Adipocyte (in vitro differentiated cells): ENCODE measurements around the gene LIMCH1.

Experiments used
- DNase-seq: peaks from one replicate; pipeline ENCODE4 v3.0.0-alpha.2; 2015; ENCODE audit warnings: low read depth
- H3K27me3 ChIP-seq: replicated peaks from 2 replicates; pipeline ENCODE4 v1.7.0; 2013; ENCODE audit warnings: mild to moderate bottlenecking, low read length, moderate library complexity; ENCODE audit not compliant: control insufficient read depth, insufficient read depth
- H3K36me3 ChIP-seq: 2 replicates; pipeline ENCODE4 v1.7.0; 2013; ENCODE audit warnings: low read length, mild to moderate bottlenecking, moderate library complexity; ENCODE audit not compliant: control insufficient read depth, insufficient read depth, severe bottlenecking
- H3K4me1 ChIP-seq: 2 replicates; pipeline ENCODE4 v1.7.0; 2013; ENCODE audit warnings: mild to moderate bottlenecking, low read length, moderate library complexity; ENCODE audit not compliant: control insufficient read depth, insufficient read depth
- H3K4me3 ChIP-seq: 2 replicates; pipeline ENCODE4 v1.7.0; 2013; ENCODE audit warnings: mild to moderate bottlenecking, low read length, moderate library complexity
- H3K9ac ChIP-seq: 2 replicates; pipeline ENCODE4 v1.7.0; 2013; ENCODE audit warnings: mild to moderate bottlenecking, low read length, moderate library complexity
- H3K9me3 ChIP-seq: 2 replicates; pipeline ENCODE4 v1.7.0; 2013; ENCODE audit warnings: mild to moderate bottlenecking, low read length, moderate library complexity; ENCODE audit not compliant: control insufficient read depth

Gene LIMCH1

GRCh38 chr4:41533680-41534079 is 4.3 kb upstream of the LIMCH1 start:
- Histone ChIP-seq H3K4me3 (no peak overlapping the region), H3K9me3 (no peaks in the 10 kb centered on the region), H3K36me3 (no peaks in the 10 kb centered on the region), H3K27me3 (no peaks in the 10 kb centered on the region), H3K4me1 (peaks cover 7% of the 10 kb centered on the region), H3K9ac (no peak overlapping the region)
- no peak for DNase-seq

GRCh38 chr4:41534404-41534803 is 3.6 kb upstream of the LIMCH1 start:
- no peak for DNase-seq
- H3K4me3 ChIP-seq, result no peak overlapping the region
- H3K9ac ChIP-seq, result no peak overlapping the region
- no peaks in the 10 kb centered on the region for H3K36me3 ChIP-seq
- no peaks in the 10 kb centered on the region for H3K27me3 ChIP-seq
- H3K4me1 ChIP-seq, result peaks cover 14% of the 10 kb centered on the region
- no peaks in the 10 kb centered on the region for H3K9me3 ChIP-seq

GRCh38 chr4:41535911-41536371 is 2.0 kb upstream of the LIMCH1 start:
- H3K9me3 ChIP-seq, result no peaks in the 10 kb centered on the region
- H3K36me3 ChIP-seq, result no peaks in the 10 kb centered on the region
- H3K27me3 ChIP-seq, result no peaks in the 10 kb centered on the region
- DNase-seq, result no peak
- H3K4me3 ChIP-seq, result no peak overlapping the region
- peaks cover 15% of the 10 kb centered on the region for H3K4me1 ChIP-seq
- H3K9ac ChIP-seq, result no peak overlapping the region

- Histone ChIP-seq H3K9me3 (no peaks in the 10 kb centered on the region), H3K4me3 (no peak overlapping the region), H3K4me1 (peaks cover 25% of the 10 kb centered on the region), H3K9ac (no peak overlapping the region), H3K36me3 (no peaks in the 10 kb centered on the region), H3K27me3 (no peaks in the 10 kb centered on the region)
- DNase-seq, result no peak
Observed at GRCh38 chr4:41537292-41537890, 566 bp upstream of the LIMCH1 start.

- Histone ChIP-seq H3K9ac (peak overlapping the region; percentile 18), H3K4me3 (peak overlapping the region; percentile 60), H3K36me3 (no peaks in the 10 kb centered on the region), H3K27me3 (no peaks in the 10 kb centered on the region), H3K9me3 (no peaks in the 10 kb centered on the region), H3K4me1 (peaks cover 25% of the 10 kb centered on the region)
- no peak for DNase-seq
Observed at GRCh38 chr4:41538887-41539498, 1.0 kb downstream of the LIMCH1 start.

- Histone ChIP-seq H3K27me3 (no peaks in the 10 kb centered on the region), H3K36me3 (no peaks in the 10 kb centered on the region), H3K4me3 (no peak overlapping the region), H3K9me3 (no peaks in the 10 kb centered on the region), H3K9ac (no peak overlapping the region), H3K4me1 (peaks cover 25% of the 10 kb centered on the region)
- no peak for DNase-seq
Observed at GRCh38 chr4:41539711-41540110, 1.8 kb downstream of the LIMCH1 start.

- no peak overlapping the region for H3K4me3 ChIP-seq
- no peaks in the 10 kb centered on the region for H3K36me3 ChIP-seq
- no peaks in the 10 kb centered on the region for H3K9me3 ChIP-seq
- no peaks in the 10 kb centered on the region for H3K27me3 ChIP-seq
- H3K9ac ChIP-seq, result no peak overlapping the region
- no peak for DNase-seq
- H3K4me1 ChIP-seq, result peaks cover 25% of the 10 kb centered on the region
Observed at GRCh38 chr4:41540687-41541086, 2.7 kb downstream of the LIMCH1 start.

- Histone ChIP-seq H3K9ac (no peak overlapping the region), H3K27me3 (no peaks in the 10 kb centered on the region), H3K36me3 (no peaks in the 10 kb centered on the region), H3K4me1 (peaks cover 25% of the 10 kb centered on the region), H3K9me3 (no peaks in the 10 kb centered on the region), H3K4me3 (peak overlapping the region; percentile 31)
- DNase-seq, result peak; percentile 47
Observed at GRCh38 chr4:41541687-41542094, 3.7 kb downstream of the LIMCH1 start.

GRCh38 chr4:41542526-41543275 is 4.7 kb downstream of the LIMCH1 start:
- Histone ChIP-seq H3K9ac (no peak overlapping the region), H3K4me1 (peaks cover 25% of the 10 kb centered on the region), H3K4me3 (no peak overlapping the region), H3K9me3 (no peaks in the 10 kb centered on the region), H3K27me3 (no peaks in the 10 kb centered on the region), H3K36me3 (no peaks in the 10 kb centered on the region)
- DNase-seq, result no peak

- Histone ChIP-seq H3K9ac (no peak overlapping the region), H3K9me3 (no peaks in the 10 kb centered on the region), H3K36me3 (no peaks in the 10 kb centered on the region), H3K27me3 (no peaks in the 10 kb centered on the region), H3K4me3 (no peak overlapping the region), H3K4me1 (peaks cover 10% of the 10 kb centered on the region)
- no peak for DNase-seq
Observed at GRCh38 chr4:41545238-41545637, 7.3 kb downstream of the LIMCH1 start.

- no peaks in the 10 kb centered on the region for H3K27me3 ChIP-seq
- no peak overlapping the region for H3K4me3 ChIP-seq
- H3K36me3 ChIP-seq, result no peaks in the 10 kb centered on the region
- H3K4me1 ChIP-seq, result peaks cover 3% of the 10 kb centered on the region
- DNase-seq, result no peak
- no peak overlapping the region for H3K9ac ChIP-seq
- H3K9me3 ChIP-seq, result no peaks in the 10 kb centered on the region
Observed at GRCh38 chr4:41546638-41547037, 8.7 kb downstream of the LIMCH1 start.
